GM18870 (cell line): ENCODE data around the gene ARHGAP21.
A peak's percentile ranks its signal among the peaks of the same experiment; 100 is the strongest.

Experiments
- ATAC-seq: cut with Tn5 transposase; IDR thresholded peaks from one replicate; pipeline ENCODE4 v1.9.1; 2021; ENCODE audit warnings: moderate library complexity; ENCODE audit not compliant: unreplicated experiment

Gene ARHGAP21

GRCh38 chr10:24723386-24723787 lies 300 bp downstream of the ARHGAP21 start:
- no peak for ATAC-seq

- no peak for ATAC-seq
Measured at GRCh38 chr10:24722676-24723385, 856 bp downstream of the ARHGAP21 start.

- no peak for ATAC-seq
Measured at GRCh38 chr10:24722131-24722675, 1.5 kb downstream of the ARHGAP21 start.

- ATAC-seq: no peak
Measured at GRCh38 chr10:24721229-24722106, 2.2 kb downstream of the ARHGAP21 start.

GRCh38 chr10:24720096-24720495 lies 3.6 kb downstream of the ARHGAP21 start:
- no peak for ATAC-seq

GRCh38 chr10:24718031-24718855 lies 5.4 kb downstream of the ARHGAP21 start:
- ATAC-seq: no peak

GRCh38 chr10:24716295-24716694 lies 7.4 kb downstream of the ARHGAP21 start:
- no peak for ATAC-seq

- ATAC-seq: no peak
Measured at GRCh38 chr10:24715246-24715769, 8.4 kb downstream of the ARHGAP21 start.

GRCh38 chr10:24713086-24713485 lies 10.6 kb downstream of the ARHGAP21 start:
- ATAC-seq: no peak

- ATAC-seq: no peak
Measured at GRCh38 chr10:24711465-24711864, 12.2 kb downstream of the ARHGAP21 start.

GRCh38 chr10:24708081-24708480 lies 15.6 kb downstream of the ARHGAP21 start:
- ATAC-seq: no peak

GRCh38 chr10:24707445-24707844 lies 16.2 kb downstream of the ARHGAP21 start:
- peak; percentile 66 for ATAC-seq

GRCh38 chr10:24706479-24707118 lies 17.1 kb downstream of the ARHGAP21 start:
- ATAC-seq: no peak

GRCh38 chr10:24703700-24704099 lies 20.0 kb downstream of the ARHGAP21 start:
- ATAC-seq: no peak

- peak; percentile 95 for ATAC-seq
Measured at GRCh38 chr10:24701447-24701846, 22.2 kb downstream of the ARHGAP21 start.

GRCh38 chr10:24700948-24701347 lies 22.7 kb downstream of the ARHGAP21 start:
- ATAC-seq: no peak

GRCh38 chr10:24698270-24698669 lies 25.4 kb downstream of the ARHGAP21 start:
- no peak for ATAC-seq

- no peak for ATAC-seq
Measured at GRCh38 chr10:24697080-24697479, 26.6 kb downstream of the ARHGAP21 start.

- no peak for ATAC-seq
Measured at GRCh38 chr10:24695452-24695851, 28.2 kb downstream of the ARHGAP21 start.

GRCh38 chr10:24694086-24694485 lies 29.6 kb downstream of the ARHGAP21 start:
- ATAC-seq: no peak
